HUES6 (cell line): ENCODE results near the gene IL12RB1.
"Not testable (repeated sequence)": the region's sequence is repeated elsewhere in the genome, so short reads cannot be mapped to it uniquely, and the experiment has no call there.

ENCODE experiments used
- H3K27ac ChIP-seq: 2 replicates; pipeline ENCODE4 v1.7.0; 2013; ENCODE audit warnings: low read depth, mild to moderate bottlenecking, low read length, inconsistent platforms
- H3K27me3 ChIP-seq: 2 replicates; pipeline ENCODE4 v1.6.1; 2013; ENCODE audit warnings: low read length; ENCODE audit not compliant: control insufficient read depth, insufficient read depth
- H3K36me3 ChIP-seq: 2 replicates; pipeline ENCODE4 v1.6.1; 2013; ENCODE audit warnings: low read length; ENCODE audit not compliant: control insufficient read depth, insufficient read depth
- H3K4me1 ChIP-seq: 2 replicates; pipeline ENCODE4 v1.6.1; 2013; ENCODE audit warnings: low read length; ENCODE audit not compliant: control insufficient read depth, insufficient read depth
- H3K4me3 ChIP-seq: 2 replicates; pipeline ENCODE4 v1.5.1; 2013; ENCODE audit warnings: low read depth, low read length
- H3K9ac ChIP-seq: one replicate; pipeline ENCODE4 v1.6.1; 2013; ENCODE audit warnings: mild to moderate bottlenecking, low read length
- H3K9me3 ChIP-seq: 2 replicates; pipeline ENCODE4 v1.6.1; 2013; ENCODE audit warnings: low read depth, low read length; ENCODE audit not compliant: control insufficient read depth, insufficient read depth

IL12RB1 gene

DNA sequence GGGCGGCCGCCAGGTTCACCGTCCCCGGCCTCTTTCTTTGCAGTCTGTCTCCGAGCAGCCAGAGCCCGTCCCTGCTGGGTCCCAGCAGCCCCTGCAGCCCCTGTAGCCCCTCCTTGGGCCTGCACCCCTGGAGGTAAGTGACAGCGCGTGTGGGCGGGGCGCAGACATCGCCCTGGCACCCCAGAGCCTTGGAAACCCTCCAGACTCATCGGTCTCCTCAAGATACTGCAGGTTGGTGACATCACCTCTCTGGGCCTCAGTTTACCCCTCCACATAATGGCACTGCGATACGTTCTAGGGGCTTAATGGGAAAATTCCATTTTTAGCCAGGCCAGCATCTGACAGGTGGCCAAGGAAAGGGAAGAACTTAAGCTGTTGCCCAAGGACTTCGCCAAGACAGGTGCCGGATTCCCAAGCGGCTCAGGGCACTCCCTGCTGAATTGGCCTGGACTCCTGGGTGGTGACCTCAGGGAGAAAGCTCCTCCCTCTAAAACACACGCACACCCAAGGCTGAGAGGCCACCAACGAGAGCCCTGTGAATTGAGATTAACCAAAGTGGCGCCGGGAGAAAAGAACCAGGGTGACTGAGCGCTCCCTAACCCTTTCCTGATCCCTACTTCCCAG is 24.0 kb upstream of the IL12RB1 start:
- Histone ChIP-seq H3K9ac (no peak overlapping the region), H3K4me1 (peaks cover 10% of the 10 kb centered on the region), H3K9me3 (no peaks in the 10 kb centered on the region), H3K27ac (no peak overlapping the region), H3K36me3 (no peaks in the 10 kb centered on the region), H3K4me3 (peak overlapping the region; percentile 92), H3K27me3 (peaks cover 29% of the 10 kb centered on the region)

DNA sequence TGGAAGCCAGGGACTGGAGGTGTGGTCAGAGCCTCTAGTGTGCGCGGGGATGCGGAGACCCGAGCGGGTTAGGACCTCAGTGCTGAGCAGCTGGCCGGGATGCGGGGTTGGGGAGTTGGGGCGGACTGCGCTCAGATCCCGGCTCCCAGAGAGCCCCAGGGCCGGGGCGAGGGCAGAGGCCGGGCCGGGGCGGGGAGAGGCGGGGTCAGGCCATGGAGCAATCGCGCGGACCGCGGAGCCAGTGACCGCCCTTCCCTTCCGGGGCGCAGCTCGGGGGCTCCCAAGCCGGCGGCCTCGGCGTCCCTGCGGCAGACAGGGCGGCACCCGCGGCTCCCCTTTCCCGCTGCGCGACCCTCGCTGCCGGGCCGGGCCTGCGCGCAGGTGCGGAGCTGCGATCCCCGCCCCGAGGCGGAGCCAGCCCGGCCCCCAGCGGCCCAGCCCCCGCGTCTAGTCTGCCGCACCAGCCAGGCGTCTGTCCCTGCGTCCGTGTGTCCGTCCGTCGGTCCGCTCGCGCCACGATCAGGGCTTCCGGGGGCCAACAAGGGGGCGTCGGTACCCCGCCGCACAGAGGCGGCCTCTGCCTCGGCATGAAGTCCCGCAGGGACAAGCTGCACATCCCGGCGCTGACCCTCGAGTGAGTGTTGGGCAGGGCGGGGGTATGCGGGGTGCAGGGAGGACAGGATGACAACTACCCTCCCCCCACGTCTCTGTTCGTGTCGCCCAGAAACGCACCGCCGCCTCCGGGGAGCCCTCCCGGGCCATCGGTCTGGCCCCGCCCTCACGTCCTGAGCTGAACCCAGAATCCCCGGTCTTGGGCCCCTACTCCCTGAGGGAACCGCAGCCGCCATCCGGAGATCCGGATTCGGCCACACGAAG is 23.2 kb upstream of the IL12RB1 start:
- peak overlapping the region; percentile 92 for H3K4me3 ChIP-seq
- peaks cover 29% of the 10 kb centered on the region for H3K27me3 ChIP-seq
- H3K27ac ChIP-seq: no peak overlapping the region
- H3K9me3 ChIP-seq: no peaks in the 10 kb centered on the region
- no peaks in the 10 kb centered on the region for H3K36me3 ChIP-seq
- H3K9ac ChIP-seq: peak overlapping the region; percentile 43
- H3K4me1 ChIP-seq: peaks cover 10% of the 10 kb centered on the region

DNA sequence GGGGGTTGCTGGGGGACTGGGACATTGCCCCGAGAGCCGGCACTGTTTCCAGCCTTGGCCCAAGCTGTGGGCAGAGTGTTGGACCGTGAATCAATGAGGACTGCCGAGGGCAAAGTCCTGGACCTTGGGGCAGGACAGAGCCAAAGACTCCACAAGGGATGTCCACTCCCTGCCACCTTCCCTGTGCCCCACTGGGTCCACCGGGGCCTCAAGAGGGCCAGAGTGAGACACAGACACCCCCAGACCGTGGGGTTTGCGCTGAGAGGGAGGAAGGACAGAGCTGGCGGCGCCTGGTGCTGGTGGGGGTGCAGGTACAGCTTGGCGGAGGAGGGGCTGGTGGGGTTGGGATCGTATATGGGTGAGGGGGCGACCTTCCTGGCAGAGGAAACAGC is 22.6 kb upstream of the IL12RB1 start:
- no peaks in the 10 kb centered on the region for H3K36me3 ChIP-seq
- H3K27me3 ChIP-seq: peaks cover 29% of the 10 kb centered on the region
- no peaks in the 10 kb centered on the region for H3K9me3 ChIP-seq
- H3K4me3 ChIP-seq: peak overlapping the region; percentile 92
- H3K9ac ChIP-seq: no peak overlapping the region
- H3K4me1 ChIP-seq: peaks cover 10% of the 10 kb centered on the region
- no peak overlapping the region for H3K27ac ChIP-seq

GRCh38 chr19:18108897-18109296 is 22.2 kb upstream of the IL12RB1 start:
- peaks cover 10% of the 10 kb centered on the region for H3K4me1 ChIP-seq
- no peaks in the 10 kb centered on the region for H3K36me3 ChIP-seq
- H3K27me3 ChIP-seq: peaks cover 29% of the 10 kb centered on the region
- peak overlapping the region; percentile 92; the same call in 1 of the 2 replicates for H3K4me3 ChIP-seq
- H3K9ac ChIP-seq: no peak overlapping the region
- H3K27ac ChIP-seq: no peak overlapping the region
- H3K9me3 ChIP-seq: no peaks in the 10 kb centered on the region

DNA sequence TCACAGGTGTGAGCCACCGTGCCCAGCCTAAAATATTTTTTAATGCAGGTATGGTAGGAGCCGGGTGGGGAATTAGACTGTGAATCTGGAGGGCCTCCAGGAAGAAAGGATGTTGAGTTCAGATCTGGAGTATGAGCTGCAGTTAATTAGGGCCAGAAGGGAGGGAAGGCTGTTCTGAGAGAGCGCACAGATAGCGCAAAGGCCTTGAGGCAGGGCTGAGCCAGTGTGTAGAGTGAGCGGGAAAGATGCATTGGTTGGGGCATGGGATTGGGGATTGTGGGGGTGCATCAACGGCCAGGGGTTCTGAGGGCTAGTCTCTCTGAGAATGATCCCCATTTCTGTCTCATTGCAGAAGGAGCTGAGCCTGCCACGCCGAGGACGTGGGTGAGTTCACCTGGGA is 20.5 kb upstream of the IL12RB1 start:
- no peak overlapping the region for H3K27ac ChIP-seq

GRCh38 chr19:18105259-18105658 is 18.5 kb upstream of the IL12RB1 start:
- H3K36me3 ChIP-seq, H3K27ac ChIP-seq, H3K4me3 ChIP-seq, H3K9me3 ChIP-seq, H3K9ac ChIP-seq: not testable (repeated sequence)
- H3K4me1 ChIP-seq: peaks cover 14% of the 10 kb centered on the region
- H3K27me3 ChIP-seq: peaks cover 19% of the 10 kb centered on the region

More for the DNA sequence above, 20.5 kb upstream of the IL12RB1 start:
- Histone ChIP-seq H3K4me3 (no peak overlapping the region), H3K27me3 (peaks cover 29% of the 10 kb centered on the region), H3K9ac (no peak overlapping the region), H3K36me3 (no peaks in the 10 kb centered on the region), H3K4me1 (peaks cover 10% of the 10 kb centered on the region), H3K9me3 (no peaks in the 10 kb centered on the region)

DNA sequence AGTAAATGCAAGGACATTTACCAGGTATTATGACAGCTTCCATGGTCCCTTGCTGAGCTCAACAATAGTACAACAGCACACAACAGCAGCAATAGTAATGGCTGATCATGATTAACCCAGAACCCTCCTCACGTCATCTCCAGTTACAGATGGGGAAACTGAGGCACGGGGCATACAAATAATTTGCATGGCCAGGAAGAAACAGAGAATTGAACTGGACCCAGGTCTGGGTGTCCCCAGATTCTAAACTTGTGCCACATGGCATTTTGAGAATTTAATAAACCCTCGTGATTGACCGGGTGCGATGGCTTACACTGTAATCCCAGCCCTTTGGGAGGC is 18.0 kb upstream of the IL12RB1 start:
- no peak overlapping the region for H3K9ac ChIP-seq
- peaks cover 14% of the 10 kb centered on the region for H3K4me1 ChIP-seq

DNA sequence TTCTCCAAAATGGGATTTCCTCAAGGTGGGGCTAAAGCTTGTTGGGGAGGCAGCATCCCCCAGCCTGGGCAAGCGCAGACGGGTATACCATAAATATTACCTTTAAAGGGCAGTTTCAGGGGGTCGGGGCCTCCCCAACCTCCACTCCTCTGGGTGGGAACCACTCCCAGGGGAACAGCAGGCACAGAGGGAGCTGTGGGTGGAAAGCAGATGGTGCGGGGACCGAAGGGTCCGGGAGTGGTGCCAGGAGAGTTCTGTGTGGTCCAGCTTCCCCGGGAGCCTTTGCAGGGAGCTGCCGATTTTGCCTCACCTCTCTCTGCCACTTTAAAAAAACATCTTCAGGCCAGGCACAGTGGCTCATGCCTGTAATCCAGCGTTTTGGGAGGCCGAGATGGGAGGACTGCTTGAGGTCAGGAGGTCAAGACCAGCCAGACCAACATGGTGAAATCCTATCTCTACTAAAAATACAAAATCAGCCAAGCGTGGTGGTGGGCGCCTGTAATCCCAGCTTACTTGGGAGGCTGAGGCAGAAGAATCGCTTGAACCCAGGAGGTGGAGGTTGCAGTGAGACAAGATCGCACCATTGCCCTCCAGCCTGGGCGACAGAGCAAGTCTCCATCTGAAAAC is 16.3 kb upstream of the IL12RB1 start:
- H3K27ac ChIP-seq: no peak overlapping the region
- H3K27me3 ChIP-seq: peaks cover 18% of the 10 kb centered on the region
- H3K9me3 ChIP-seq: no peaks in the 10 kb centered on the region
- no peak overlapping the region for H3K9ac ChIP-seq
- no peaks in the 10 kb centered on the region for H3K36me3 ChIP-seq
- no peak overlapping the region for H3K4me3 ChIP-seq
- H3K4me1 ChIP-seq: peaks cover 11% of the 10 kb centered on the region

More for the DNA sequence above, 18.0 kb upstream of the IL12RB1 start:
- H3K4me3 ChIP-seq: peak overlapping the region; percentile 62
- no peak overlapping the region for H3K27ac ChIP-seq
- no peaks in the 10 kb centered on the region for H3K36me3 ChIP-seq
- no peaks in the 10 kb centered on the region for H3K9me3 ChIP-seq
- peaks cover 15% of the 10 kb centered on the region for H3K27me3 ChIP-seq

GRCh38 chr19:18101268-18101667 is 14.5 kb upstream of the IL12RB1 start:
- Histone ChIP-seq H3K4me1 (peaks cover 15% of the 10 kb centered on the region), H3K9me3 (no peaks in the 10 kb centered on the region), H3K9ac (no peak overlapping the region), H3K4me3 (no peak overlapping the region), H3K36me3 (no peaks in the 10 kb centered on the region), H3K27me3 (peaks cover 21% of the 10 kb centered on the region), H3K27ac (no peak overlapping the region)

- Histone ChIP-seq H3K4me1 (peaks cover 15% of the 10 kb centered on the region), H3K27ac (no peak overlapping the region), H3K9me3 (no peaks in the 10 kb centered on the region), H3K4me3 (no peak overlapping the region), H3K9ac (no peak overlapping the region), H3K36me3 (no peaks in the 10 kb centered on the region), H3K27me3 (peaks cover 21% of the 10 kb centered on the region)
Observed at GRCh38 chr19:18100710-18101109, 14.0 kb upstream of the IL12RB1 start.

GRCh38 chr19:18099623-18099995 is 12.9 kb upstream of the IL12RB1 start:
- no peak overlapping the region for H3K4me3 ChIP-seq
- no peaks in the 10 kb centered on the region for H3K36me3 ChIP-seq
- no peak overlapping the region for H3K9ac ChIP-seq
- H3K27me3 ChIP-seq: peaks cover 21% of the 10 kb centered on the region
- no peak overlapping the region for H3K27ac ChIP-seq
- peaks cover 15% of the 10 kb centered on the region for H3K4me1 ChIP-seq
- H3K9me3 ChIP-seq: no peaks in the 10 kb centered on the region
